ENCODE results near the gene SLC13A2. TPM values are rescaled to one million over a fixed set of nuclear protein-coding genes. Genes with fewer than 3 reads are reported as not detected.

The SLC13A2 gene
- polyA plus RNA-seq, 3 donors = 13.0 to 18.8 (median 16.9) TPM

DNA sequence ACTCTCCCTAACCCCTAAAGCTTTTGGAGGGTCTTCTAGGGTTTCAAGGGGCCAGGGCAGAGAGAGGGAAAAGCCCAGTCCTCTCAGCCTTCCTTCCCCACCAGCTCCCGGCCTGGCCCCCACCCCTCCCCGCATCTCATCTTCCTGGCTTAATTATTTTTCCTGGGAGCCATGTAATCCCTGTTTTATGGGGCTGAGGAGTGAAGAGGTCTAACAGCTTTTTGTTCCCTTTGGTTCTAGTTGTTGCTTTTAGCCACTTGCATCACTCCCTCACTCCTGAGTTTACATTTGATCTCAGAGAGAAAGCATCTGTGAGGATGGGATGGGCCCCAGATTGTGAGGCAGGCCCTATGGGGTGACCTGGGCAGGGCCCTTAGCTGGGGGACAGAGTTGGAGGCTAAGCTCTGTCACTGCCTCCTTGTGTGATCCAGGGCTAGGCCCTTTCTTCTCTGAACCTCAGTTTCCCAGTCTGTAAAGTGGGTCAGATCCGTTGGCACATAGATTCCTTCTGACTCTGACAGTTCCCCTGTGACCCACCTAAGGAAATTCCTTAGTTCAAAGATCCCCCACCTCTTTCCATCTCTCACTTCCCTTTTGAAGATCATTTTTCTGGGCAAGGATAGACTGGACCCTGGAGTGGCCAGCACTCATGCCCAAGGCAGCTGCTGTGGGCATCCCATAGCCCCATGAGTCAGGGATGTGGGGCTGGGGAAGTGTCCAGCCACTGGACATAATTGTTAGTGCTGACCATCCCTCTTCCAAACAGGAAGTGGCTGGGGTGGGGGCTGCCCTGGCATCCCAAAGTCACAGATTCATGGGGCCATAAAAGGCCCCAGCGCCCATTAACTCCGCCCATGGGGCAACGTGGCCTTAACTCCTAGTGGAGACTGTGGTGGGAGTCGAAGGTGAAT, 58.9 kb downstream of the SLC13A2 start:
- DNase-seq = peak; percentile 35

DNA sequence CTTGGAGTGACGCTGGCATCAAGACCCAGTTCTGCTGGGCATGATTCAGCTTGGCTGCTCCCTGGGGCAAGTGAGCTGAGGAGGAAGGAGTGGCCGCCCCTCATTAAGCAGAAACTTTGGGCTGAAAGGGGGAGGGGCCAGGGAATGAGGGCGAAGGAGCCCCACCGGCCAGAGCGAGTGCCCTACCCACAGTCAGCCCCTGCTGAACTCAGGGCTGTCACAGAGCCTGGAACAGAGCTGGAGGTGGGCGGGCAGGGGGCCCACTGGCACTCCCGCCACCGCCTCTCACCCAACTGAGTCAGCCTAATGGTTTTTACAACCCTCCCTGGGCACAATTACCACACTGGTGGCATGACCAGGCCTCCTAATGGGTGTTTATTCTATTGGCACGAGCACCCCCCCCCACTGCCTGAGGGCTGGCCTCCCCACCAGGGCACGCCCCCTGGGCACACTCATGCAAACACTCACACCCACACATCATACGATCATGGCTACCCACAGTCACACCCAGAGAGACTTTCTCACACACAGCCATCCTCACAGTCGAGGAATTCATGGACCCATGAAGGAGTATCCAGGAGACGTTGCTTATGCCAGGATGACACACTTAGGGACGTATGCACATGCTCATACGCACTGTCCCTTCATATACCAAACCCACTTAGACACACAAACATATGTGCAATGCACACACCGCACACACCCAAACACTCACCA, 59.8 kb downstream of the SLC13A2 start:
- DNase-seq = no peak

DNA sequence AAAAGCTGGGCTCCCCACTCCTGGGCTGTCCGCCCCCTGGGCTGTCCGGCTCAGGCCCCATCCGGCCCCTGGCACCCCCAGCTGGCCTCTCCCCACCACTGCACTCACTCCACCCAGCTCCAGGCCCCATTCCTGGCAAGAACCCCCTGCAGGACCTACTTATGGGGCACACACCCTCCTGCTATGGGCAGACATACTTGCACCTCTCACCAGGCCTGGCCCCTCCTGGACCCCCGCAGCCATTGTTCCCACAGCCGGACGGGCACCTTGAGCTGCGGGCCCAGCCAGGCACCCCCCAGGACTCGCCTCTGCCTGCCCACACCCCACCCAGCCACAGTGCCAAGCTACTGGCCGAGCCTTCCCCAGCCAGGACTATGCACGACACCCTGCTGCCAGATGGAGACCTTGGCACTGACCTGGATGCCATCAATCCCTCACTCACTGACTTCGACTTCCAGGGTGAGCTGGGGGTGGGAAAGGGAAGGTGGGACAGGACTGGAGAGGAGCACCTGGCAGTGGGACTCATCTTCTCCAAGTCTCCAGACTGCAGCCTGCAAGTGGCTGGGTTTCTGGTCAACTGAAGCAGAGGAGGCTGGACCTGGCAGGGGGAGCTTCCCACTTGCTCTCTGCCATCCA, 61.4 kb downstream of the SLC13A2 start:
- DNase-seq = no peak

DNA sequence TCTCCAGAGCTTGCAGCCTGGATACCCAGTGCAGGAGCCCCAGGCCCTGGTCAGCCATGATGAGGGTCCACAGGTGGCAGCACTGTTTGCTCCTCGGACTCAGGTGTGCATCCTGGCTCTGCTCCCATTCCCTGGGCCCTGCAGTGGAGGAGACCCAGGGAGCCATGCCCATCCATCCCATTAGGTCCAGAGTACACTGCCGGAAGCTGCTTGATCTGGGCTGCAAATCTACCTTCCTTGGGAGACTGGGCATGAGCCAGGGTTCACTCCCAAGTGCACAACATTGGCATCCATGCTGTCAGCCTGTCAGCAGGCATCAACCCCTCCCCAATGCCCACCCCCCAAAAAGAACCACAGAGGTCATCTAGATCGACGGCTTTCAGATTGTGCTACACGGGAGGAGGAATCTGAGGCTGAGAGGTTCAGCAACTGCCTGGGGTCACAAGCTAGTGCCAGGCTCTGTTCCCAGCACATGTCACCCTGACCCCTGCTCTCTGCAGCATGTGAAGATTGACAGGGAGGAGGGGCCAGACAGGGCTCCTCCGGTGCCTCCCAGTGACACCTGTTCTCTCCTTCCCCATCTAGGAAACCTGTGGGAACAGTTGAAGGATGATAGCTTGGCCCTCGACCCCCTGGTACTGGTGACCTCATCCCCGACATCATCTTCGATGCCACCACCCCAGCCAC, 63.2 kb downstream of the SLC13A2 start:
- no peak for DNase-seq

DNA sequence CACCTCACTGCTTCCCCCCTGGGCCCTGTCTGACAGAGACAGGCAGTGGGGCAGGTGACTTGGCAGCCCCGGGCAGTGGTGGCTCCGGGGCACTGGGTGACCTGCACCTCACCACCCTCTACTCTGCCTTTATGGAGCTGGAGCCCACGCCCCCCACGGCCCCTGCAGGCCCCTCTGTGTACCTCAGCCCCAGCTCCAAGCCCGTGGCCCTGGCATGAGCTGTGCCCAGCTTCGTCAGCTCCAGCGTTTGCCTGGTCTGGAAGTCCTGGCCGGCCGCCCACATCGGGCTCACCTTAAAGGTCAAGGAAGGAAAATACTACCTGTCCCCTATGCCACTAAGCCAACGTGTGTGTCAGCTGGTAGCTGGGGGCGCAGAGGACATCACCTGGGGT, 63.8 kb downstream of the SLC13A2 start:
- DNase-seq = no peak

DNA sequence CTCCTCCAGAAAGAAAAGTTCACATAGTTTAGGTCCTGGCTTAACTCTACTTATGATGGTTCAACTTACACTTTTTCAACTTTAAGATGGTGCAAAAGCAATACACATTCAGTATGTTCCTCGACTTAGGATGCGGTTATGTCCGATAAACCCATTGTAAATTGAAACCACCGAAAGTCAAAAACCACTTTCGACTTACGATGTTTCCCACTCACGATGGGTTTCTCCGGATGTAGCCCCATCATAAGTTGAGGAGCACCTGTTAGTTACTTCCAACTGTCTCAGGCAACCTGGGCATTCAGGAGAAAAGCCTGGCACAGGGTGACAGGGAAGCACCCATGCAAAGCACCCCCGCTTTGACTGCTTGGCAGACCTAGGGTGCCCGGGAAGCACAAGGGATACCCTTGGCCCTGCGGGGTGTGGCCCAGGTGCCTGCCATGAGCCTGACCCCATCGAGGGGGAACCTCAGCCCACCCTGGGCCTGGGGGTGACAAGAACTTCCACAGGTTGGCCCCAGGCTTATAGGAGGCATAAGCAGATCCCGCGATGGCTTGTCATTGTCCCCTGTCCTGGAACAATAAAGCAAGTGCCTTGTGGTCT, 65.0 kb downstream of the SLC13A2 start:
- DNase-seq = no peak

DNA sequence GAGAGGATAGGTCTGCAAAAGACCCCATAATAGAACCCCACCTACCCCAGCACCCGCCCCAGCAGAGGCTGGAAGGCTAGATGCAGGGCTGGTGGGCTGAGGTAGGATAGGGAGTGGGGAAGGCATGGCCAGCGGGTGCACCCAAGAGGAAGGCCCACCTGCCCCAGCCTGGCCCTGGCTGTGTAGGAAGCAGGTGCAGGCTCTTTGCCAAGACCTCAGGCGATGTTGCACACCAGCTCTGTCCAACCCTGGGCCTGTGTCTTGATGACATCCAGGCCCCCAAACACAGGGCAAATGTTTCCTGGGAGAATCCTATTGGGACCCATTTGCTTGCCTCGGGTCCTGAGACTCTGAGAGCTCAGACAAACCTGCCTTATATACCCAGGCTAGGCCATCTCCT, 66.8 kb downstream of the SLC13A2 start:
- DNase-seq = no peak

DNA sequence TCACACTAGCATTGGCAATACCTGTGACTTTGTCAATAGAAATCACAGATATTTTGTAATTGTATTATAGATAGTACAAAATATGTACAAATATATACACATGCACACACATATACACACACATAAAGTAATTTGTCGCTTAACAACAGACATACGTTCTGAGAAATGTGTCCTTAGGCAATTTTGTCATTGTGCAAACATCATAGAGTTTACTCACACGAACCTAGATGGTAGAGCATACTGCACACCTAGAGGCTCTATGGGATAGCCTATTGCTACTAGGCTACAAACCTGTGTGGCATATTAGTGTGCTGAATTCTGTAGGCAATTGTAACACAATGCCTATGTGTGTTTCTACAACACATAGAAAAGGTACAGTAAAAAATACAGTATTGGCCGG, 68.0 kb downstream of the SLC13A2 start:
- DNase-seq = no peak

DNA sequence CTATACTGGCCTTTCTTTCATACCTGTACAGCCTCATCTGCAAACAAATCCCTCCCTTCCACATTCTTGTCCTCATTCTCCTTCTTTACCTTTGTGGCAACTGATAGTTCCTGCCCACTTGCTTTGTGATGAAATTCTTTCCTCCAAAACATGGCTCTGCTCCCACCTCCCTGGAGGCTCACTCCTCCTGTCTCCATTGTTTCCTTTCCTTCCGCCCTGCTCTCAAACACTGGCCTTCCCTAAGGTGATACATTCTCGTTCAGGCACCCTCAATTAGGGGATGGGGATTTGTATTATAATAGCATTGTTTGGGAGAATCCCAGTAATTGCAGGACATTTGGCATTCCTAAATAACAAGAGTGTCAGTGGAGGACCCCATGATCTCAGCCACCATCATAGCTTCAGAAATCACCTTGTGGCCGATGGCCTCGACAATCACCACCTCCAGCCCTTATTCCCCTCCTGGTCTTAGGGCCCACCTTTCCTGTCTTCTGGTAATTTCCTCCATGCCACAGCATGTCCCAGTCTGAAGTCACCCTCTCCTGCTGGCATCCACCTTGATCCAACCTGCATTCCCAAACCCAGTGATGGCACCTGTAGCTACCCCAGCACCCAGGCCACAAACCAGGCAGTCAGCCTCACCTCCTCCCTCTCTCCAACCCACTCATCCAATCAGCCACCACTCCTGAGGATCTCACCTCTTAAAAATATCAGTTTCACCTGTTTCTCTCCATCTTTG, 71.1 kb downstream of the SLC13A2 start:
- no peak for DNase-seq

DNA sequence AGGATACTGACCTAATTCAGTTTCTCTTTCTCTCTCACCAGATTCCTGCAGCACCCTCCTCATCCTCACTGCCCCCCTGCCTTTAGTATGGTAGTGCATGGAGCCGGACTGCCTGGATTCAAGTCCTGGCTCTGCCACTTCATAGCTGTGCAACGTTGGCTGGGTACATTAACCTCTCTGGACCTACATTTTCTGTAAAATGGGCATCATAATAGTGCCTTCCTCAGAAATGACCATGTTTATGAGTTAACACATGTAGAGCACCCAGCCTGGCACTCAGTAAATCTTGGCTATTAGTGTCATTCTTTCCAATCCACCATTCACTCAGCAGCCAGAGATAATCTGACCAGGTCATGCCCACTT, 71.7 kb downstream of the SLC13A2 start:
- DNase-seq = no peak

DNA sequence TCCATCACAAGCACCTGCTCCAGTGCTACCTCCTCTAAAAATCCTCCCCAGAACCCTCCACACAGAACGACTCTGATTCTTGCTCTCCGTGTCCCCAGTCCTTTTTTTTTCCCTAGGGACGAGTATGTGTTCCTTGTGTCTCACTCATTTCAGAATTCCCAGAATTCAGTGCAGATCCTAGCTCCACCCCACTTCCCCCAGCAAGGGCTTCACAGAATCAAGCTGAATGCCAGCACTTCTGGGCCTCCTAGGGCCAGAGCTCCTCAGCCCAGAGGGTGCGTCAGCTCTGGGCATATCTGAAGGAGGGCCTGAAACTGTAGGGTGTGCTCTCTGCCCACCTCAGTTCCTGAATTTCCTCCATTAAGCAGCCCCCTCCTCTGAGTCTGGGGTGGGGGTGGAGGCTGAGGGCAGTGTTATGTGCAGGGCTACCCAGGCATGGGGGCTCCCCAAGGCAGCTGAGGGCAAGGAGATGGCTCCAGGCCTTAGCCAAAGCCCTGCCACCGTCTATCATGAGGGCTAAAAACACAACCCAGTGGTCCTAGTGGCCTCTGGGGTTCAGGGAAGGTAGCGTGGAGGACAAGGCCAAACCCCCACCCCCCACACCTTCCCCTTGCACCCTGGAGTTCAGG, 72.5 kb downstream of the SLC13A2 start:
- no peak for DNase-seq

DNA sequence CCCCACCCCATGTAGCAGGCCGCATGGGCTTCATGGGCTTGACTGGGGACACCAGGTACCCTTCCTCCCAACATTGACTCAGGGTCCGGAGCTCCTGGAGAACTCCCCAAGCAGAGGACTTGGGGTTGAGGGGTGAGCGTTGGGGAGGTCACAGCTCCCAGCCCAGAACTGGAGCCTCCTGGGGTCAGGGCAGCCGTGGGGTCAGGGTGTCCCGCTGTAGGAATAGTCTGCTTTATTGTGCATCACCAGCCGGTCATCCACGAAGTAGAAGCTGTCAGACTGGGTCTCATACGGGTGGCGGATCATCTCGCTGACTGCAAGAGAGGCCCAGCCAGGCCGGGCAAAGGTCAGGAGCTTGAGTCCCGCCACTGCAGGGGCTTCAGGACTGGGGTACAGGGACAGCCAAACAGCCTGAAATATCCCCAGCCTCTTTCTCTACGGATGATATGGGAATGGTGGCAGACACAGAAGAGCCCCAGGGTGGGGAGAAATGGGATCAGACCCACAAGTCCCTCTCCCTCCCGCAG, 73.7 kb downstream of the SLC13A2 start:
- no peak for DNase-seq

Other genes starting within 250 kb of the SLC13A2 start
- 10 to 100 TPM; 53.6 to 62.3 (median 54.4) TPM for gene TMEM97, start 154.4 kb upstream of the SLC13A2 start, polyA plus RNA-seq (ENCODE audit: insufficient read length in 3 of 3)
- 10 to 100 TPM; 50.6 to 58.9 (median 54.0) TPM for gene IFT20, start 138.2 kb upstream of the SLC13A2 start, polyA plus RNA-seq (ENCODE audit: insufficient read length in 3 of 3)
- gene TNFAIP1, start 137.9 kb upstream of the SLC13A2 start, polyA plus RNA-seq (ENCODE audit: insufficient read length in 3 of 3) = 10 to 100 TPM; 40.7 to 44.6 (median 44.5) TPM
- 100 to 1,000 TPM in 1 of 3 donors, 10 to 100 TPM in 2; 87.6 to 102 (median 93.9) TPM for gene POLDIP2, start 116.1 kb upstream of the SLC13A2 start, polyA plus RNA-seq (ENCODE audit: insufficient read length in 3 of 3)
- gene SEBOX, start 108.4 kb upstream of the SLC13A2 start, polyA plus RNA-seq (ENCODE audit: insufficient read length in 3 of 3) = not detected
- gene VTN, start 103.3 kb upstream of the SLC13A2 start, polyA plus RNA-seq (ENCODE audit: insufficient read length in 3 of 3) = 10 to 100 TPM; 18.7 to 25.2 (median 20.4) TPM
- gene SARM1, start 102.0 kb upstream of the SLC13A2 start, polyA plus RNA-seq (ENCODE audit: insufficient read length in 3 of 3) = 10 to 100 TPM; 14.9 to 16.8 (median 15.9) TPM
- 10 to 100 TPM; 11.4 to 16.8 (median 14.9) TPM for gene SLC46A1, start 67.4 kb upstream of the SLC13A2 start, polyA plus RNA-seq (ENCODE audit: insufficient read length in 3 of 3)
- gene FOXN1, start 32.7 kb downstream of the SLC13A2 start, polyA plus RNA-seq (ENCODE audit: insufficient read length in 3 of 3) = under 1 TPM; 0.47 to 0.69 (median 0.57) TPM
- gene UNC119, start 79.0 kb downstream of the SLC13A2 start, polyA plus RNA-seq (ENCODE audit: insufficient read length in 3 of 3) = 10 to 100 TPM; 60.8 to 78.8 (median 70.3) TPM
- gene PIGS, start 97.9 kb downstream of the SLC13A2 start, polyA plus RNA-seq (ENCODE audit: insufficient read length in 3 of 3) = 100 to 1,000 TPM in 2 of 3 donors, 10 to 100 TPM in 1; 95.6 to 111 (median 107) TPM
- 10 to 100 TPM; 29.6 to 31.2 (median 30.1) TPM for gene ALDOC, start 103.3 kb downstream of the SLC13A2 start, polyA plus RNA-seq (ENCODE audit: insufficient read length in 3 of 3)
- 10 to 100 TPM; 61.9 to 65.9 (median 63.4) TPM for gene SPAG5, start 125.4 kb downstream of the SLC13A2 start, polyA plus RNA-seq (ENCODE audit: insufficient read length in 3 of 3)
- gene RSKR, start 140.5 kb downstream of the SLC13A2 start, polyA plus RNA-seq (ENCODE audit: insufficient read length in 3 of 3) = 10 to 100 TPM; 10.6 to 31.7 (median 29.3) TPM
- gene BLTP2, start 171.5 kb downstream of the SLC13A2 start, polyA plus RNA-seq (ENCODE audit: insufficient read length in 3 of 3) = 100 to 1,000 TPM in 1 of 3 donors, 10 to 100 TPM in 2; 86.0 to 106 (median 99.9) TPM
- 10 to 100 TPM; 76.3 to 87.5 (median 79.7) TPM for gene SDF2, start 188.3 kb downstream of the SLC13A2 start, polyA plus RNA-seq (ENCODE audit: insufficient read length in 3 of 3)
- gene SUPT6H, start 188.6 kb downstream of the SLC13A2 start, polyA plus RNA-seq (ENCODE audit: insufficient read length in 3 of 3) = 10 to 100 TPM; 68.0 to 81.6 (median 80.7) TPM
- gene PROCA1, start 238.2 kb downstream of the SLC13A2 start, polyA plus RNA-seq (ENCODE audit: insufficient read length in 3 of 3) = 10 to 100 TPM in 2 of 3 donors, 1 to 10 TPM in 1; 4.3 to 11.2 (median 10.3) TPM
- gene RAB34, start 244.2 kb downstream of the SLC13A2 start, polyA plus RNA-seq (ENCODE audit: insufficient read length in 3 of 3) = 100 to 1,000 TPM; 155 to 193 (median 178) TPM
- gene RPL23A, start 246.3 kb downstream of the SLC13A2 start, polyA plus RNA-seq (ENCODE audit: insufficient read length in 3 of 3) = 100 to 1,000 TPM; 804 to 896 (median 874) TPM

Data from renal pelvis (tissue), 4 donors.